Calu3 (cell line): ENCODE data around the gene CDC42BPB. TPM values are rescaled to one million over a fixed set of nuclear protein-coding genes. Genes with fewer than 3 reads are reported as not detected.

ENCODE experiments used
- BruUV-seq: library from RNA; stranded (reverse); fragments of 400-500 nt; replicated peaks from 2 replicates; lab custom pipeline; 2021; lab: Mats Ljungman, UMichigan
- CTCF ChIA-PET: fragments of 300-600 bp; sonication (Branson Sonifier 250); formaldehyde crosslinking; loops from one replicate; lab custom pipeline; 2022; ENCODE audit warnings: antibody characterized with exemption; lab: Charles Lee
- DNase-seq: peaks from one replicate; pipeline ENCODE4 v3.0.0; 2022
- H3K27ac Mint-ChIP-seq: one replicate; pipeline ENCODE4 v1.8.0; 2022; ENCODE audit warnings: mixed read lengths; ENCODE audit not compliant: unreplicated experiment
- H3K27me3 Mint-ChIP-seq: one replicate; pipeline ENCODE4 v1.8.0; 2022; ENCODE audit warnings: mixed read lengths; ENCODE audit not compliant: unreplicated experiment
- H3K36me3 Mint-ChIP-seq: one replicate; pipeline ENCODE4 v1.8.0; 2022; ENCODE audit warnings: mild to moderate bottlenecking, moderate library complexity, mixed read lengths; ENCODE audit not compliant: insufficient read depth, unreplicated experiment
- H3K4me1 Mint-ChIP-seq: one replicate; pipeline ENCODE4 v1.8.0; 2022; ENCODE audit warnings: mild to moderate bottlenecking, low read depth, mixed read lengths; ENCODE audit not compliant: unreplicated experiment
- H3K4me3 Mint-ChIP-seq: one replicate; pipeline ENCODE4 v1.8.0; 2022; ENCODE audit warnings: mild to moderate bottlenecking, low read depth, moderate library complexity, mixed read lengths; ENCODE audit not compliant: unreplicated experiment
- H3K9me3 Mint-ChIP-seq: one replicate; pipeline ENCODE4 v1.8.0; 2022; ENCODE audit warnings: low read depth, mixed read lengths; ENCODE audit not compliant: unreplicated experiment
- CTCF ChIP-seq: fragments of 200-600 bp; IDR thresholded peaks from one replicate; pipeline ENCODE4 v1.8.0; 2022; ENCODE audit warnings: antibody characterized with exemption; ENCODE audit not compliant: unreplicated experiment
- intact Hi-C: fragments of 100-400 bp; cut with micrococcal nuclease; formaldehyde crosslinking; loops from one replicate; pipeline ENCODE4 v1.10.0; 2022; ENCODE audit not compliant: unreplicated experiment
- total RNA-seq: library from RNA; stranded (reverse); gene quantifications from 2 replicates; pipeline ENCODE4 v1.2.3, GENCODE V29; 2022

The CDC42BPB gene
- total RNA-seq, 1 experiment from 2014 or later: 98.7 TPM

GRCh38 chr14:102947321-102948103 is 109.8 kb downstream of the CDC42BPB start:
- CTCF ChIA-PET: no interaction called here
- no peaks in the 10 kb centered on the region for H3K9me3 Mint-ChIP-seq
- TF ChIP-seq CTCF: no peak
- no TSS peak for BruUV-seq
- no peaks in the 10 kb centered on the region for H3K4me1 Mint-ChIP-seq
- H3K27ac Mint-ChIP-seq: no peak overlapping the region
- peaks cover 63% of the 10 kb centered on the region for H3K36me3 Mint-ChIP-seq
- intact Hi-C loops: no loop called here
- no peaks in the 10 kb centered on the region for H3K27me3 Mint-ChIP-seq
- H3K4me3 Mint-ChIP-seq: no peak overlapping the region
- no peak for DNase-seq

GRCh38 chr14:102945346-102946130 is 111.8 kb downstream of the CDC42BPB start:
- Mint-ChIP-seq H3K27ac (no peak overlapping the region), H3K4me3 (no peak overlapping the region), H3K4me1 (no peaks in the 10 kb centered on the region), H3K27me3 (no peaks in the 10 kb centered on the region), H3K9me3 (no peaks in the 10 kb centered on the region), H3K36me3 (peaks cover 64% of the 10 kb centered on the region)
- no peak for TF ChIP-seq CTCF
- BruUV-seq: no TSS peak
- no peak for DNase-seq
- intact Hi-C loops: no loop called here
- CTCF ChIA-PET: no interaction called here

GRCh38 chr14:102944448-102945330 is 112.7 kb downstream of the CDC42BPB start:
- intact Hi-C loops: no loop called here
- Mint-ChIP-seq H3K4me3 (no peak overlapping the region), H3K36me3 (peaks cover 62% of the 10 kb centered on the region), H3K4me1 (no peaks in the 10 kb centered on the region), H3K9me3 (no peaks in the 10 kb centered on the region), H3K27me3 (no peaks in the 10 kb centered on the region), H3K27ac (no peak overlapping the region)
- no TSS peak for BruUV-seq
- CTCF ChIA-PET: no interaction called here
- no peak for TF ChIP-seq CTCF
- no peak for DNase-seq

GRCh38 chr14:102943979-102944378 is 113.4 kb downstream of the CDC42BPB start:
- no peak overlapping the region for H3K4me3 Mint-ChIP-seq
- no peaks in the 10 kb centered on the region for H3K27me3 Mint-ChIP-seq
- intact Hi-C loops: no loop called here
- no peak for DNase-seq
- H3K4me1 Mint-ChIP-seq: no peaks in the 10 kb centered on the region
- H3K9me3 Mint-ChIP-seq: no peaks in the 10 kb centered on the region
- no peak overlapping the region for H3K27ac Mint-ChIP-seq
- BruUV-seq: no TSS peak
- H3K36me3 Mint-ChIP-seq: peaks cover 58% of the 10 kb centered on the region
- CTCF ChIA-PET: no interaction called here
- TF ChIP-seq CTCF: no peak
